COR-L47 (cell line): ENCODE results near the gene RNF212.
A peak's percentile ranks its signal among the peaks of the same experiment; 100 is the strongest.

ENCODE experiments used
- DNase-seq: peaks from one replicate; lab custom pipeline; 2025; lab: John Stamatoyannopoulos, UW

RNF212 gene

GRCh38 chr4:1090465-1091440 lies 22.6 kb downstream of the RNF212 start:
- DNase-seq = no peak

- no peak for DNase-seq
These were observed 23.3 kb downstream of the RNF212 start for GRCh38 chr4:1090036-1090435.

- DNase-seq = no peak
These were observed 26.0 kb downstream of the RNF212 start for GRCh38 chr4:1087371-1087770.

DNA sequence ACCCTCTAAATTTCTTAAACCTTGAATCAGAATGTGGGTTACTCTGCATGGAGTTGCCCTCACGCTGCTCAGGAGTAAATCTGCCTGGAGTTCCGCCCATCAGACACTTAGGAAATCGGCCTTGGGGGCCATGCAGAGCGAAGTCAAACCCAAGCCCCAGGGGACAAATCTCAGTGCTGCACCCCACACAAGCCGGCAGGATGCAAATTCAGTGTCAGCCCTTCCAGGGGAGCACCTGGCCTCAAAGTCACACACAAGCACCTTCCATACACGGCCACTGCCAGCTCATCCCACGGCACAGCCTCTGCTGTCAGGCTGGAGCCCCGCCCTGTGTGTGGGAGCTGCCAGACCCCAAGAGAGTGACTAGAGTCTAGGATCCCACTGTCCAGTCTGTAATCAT lies 27.4 kb downstream of the RNF212 start:
- DNase-seq = no peak

DNA sequence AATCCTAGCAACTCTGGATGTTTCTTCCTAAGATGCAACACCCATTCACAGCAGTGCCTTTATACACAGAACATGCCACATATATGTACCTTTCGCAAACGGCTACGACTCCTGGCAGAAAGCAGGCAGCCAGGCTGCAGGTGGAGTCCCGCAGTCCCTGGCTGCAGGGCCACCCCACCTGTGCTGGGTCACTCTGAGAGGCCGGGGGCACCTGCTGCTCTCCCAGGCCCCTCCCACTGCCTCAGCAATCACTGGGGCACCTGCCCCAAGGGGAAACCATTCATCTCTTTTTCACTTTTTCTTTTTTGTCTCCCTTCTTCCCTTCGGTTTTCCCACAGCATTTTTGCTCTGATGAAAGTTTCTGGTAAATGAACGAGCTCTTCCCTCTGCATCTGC lies 28.0 kb downstream of the RNF212 start:
- no peak for DNase-seq

GRCh38 chr4:1084796-1085403 lies 28.5 kb downstream of the RNF212 start:
- DNase-seq = no peak

DNA sequence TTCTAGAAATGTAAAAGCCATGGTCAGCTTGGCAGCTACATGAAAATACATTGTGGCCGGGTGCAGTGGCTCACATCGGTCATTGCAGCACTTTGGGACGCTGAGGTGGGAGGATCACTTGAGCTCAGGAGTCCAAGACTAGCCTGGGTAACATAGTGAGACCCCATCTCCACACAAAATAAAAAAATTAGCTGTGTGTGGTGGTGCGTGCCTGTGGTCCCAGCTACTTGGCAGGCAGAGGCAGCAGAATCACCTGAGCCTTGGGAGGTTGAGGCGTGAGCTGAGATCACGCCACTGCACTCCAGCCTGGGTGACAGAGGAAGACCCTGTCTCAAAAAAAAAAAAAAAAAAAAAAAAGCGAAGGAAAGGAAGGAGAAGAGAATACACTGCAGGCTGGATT lies 29.0 kb downstream of the RNF212 start:
- no peak for DNase-seq

GRCh38 chr4:1082215-1083182 lies 30.9 kb downstream of the RNF212 start:
- peak; percentile 42 for DNase-seq

- DNase-seq = no peak
These were observed 31.7 kb downstream of the RNF212 start for GRCh38 chr4:1081689-1082040.

DNA sequence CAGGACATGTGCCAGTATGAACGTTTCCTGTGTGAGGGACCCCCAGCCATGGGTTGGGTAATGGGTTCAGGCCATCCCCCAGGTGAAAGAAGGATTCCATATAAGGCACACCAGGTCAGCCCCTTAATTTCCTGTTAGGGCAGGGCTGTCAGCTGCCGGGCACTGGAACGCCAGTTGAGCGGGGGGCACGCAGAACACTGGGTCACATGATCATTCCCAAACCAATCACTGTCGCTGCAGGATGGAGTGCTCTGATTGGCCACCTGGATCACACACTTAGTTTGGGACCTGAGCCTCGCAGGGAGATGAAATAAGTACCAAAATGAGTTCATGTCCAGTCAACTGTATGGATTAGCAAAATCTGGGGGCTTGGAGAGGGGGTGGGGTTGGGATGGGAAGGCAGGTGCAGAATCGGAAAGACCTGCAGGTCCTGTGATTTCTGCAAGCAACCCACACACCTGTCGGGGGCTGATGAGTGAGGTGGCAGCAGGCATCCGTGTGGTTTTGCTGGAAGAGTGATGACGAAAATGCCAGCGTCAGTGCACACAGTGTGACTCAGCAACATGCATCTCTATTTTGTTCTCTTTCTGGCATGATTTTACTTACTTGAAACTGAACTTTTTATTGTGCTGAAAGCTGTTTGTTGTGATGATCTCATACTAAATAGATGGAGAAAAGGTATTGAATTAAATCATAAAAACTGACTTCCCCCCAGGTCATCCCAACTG lies 32.2 kb downstream of the RNF212 start:
- DNase-seq = no peak

DNA sequence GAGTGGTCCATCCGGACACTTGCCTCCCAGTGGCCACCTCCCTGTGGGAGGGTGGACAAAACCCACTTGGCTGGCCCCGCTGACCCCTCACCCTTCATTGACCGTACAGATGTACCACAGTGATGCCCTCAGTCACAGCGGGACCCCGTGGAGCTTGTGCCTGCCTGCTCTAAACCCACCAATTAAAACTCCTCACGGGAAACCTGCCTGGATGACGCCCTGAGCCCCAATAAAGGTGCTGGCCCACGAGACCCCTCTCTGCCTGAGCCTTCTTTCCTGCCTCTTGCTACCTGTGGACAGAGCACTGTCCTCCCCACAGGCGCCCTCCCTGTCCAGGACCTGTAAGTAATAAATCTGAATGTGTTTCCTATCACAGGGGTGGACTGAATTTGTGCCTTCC lies 32.9 kb downstream of the RNF212 start:
- DNase-seq = no peak

- no peak for DNase-seq
These were observed 33.6 kb downstream of the RNF212 start for GRCh38 chr4:1079711-1080265.

GRCh38 chr4:1078490-1078889 lies 34.9 kb downstream of the RNF212 start:
- DNase-seq = no peak

GRCh38 chr4:1077711-1078477 lies 35.5 kb downstream of the RNF212 start:
- DNase-seq = no peak

GRCh38 chr4:1075809-1076699 lies 37.3 kb downstream of the RNF212 start:
- no peak for DNase-seq

- no peak for DNase-seq
These were observed 38.1 kb downstream of the RNF212 start for GRCh38 chr4:1075225-1075624.

- DNase-seq = no peak
These were observed 39.3 kb downstream of the RNF212 start for GRCh38 chr4:1074077-1074476.

- DNase-seq = peak; percentile 49
These were observed 40.4 kb downstream of the RNF212 start for GRCh38 chr4:1072830-1073446.

- no peak for DNase-seq
These were observed 44.0 kb downstream of the RNF212 start for GRCh38 chr4:1069394-1069793.
